BJ (cell line): Measurements from ENCODE around the gene SKAP1. TPM values are rescaled to one million over a fixed set of nuclear protein-coding genes. Genes with fewer than 3 reads are reported as not detected.

Experiments used
- CTCF ChIA-PET: fragments of 350-600 bp; formaldehyde crosslinking; extraction: SDS; loops from one replicate; lab custom pipeline; 2021; ENCODE audit warnings: antibody characterized with exemption, inconsistent platforms; lab: Yijun Ruan, JAX
- POLR2A ChIA-PET: fragments of 300-600 bp; sonication (Branson Sonifier 250); formaldehyde crosslinking; extraction: SDS; loops from one replicate; lab custom pipeline; 2021; ENCODE audit warnings: antibody characterized with exemption; lab: Charles Lee
- DNase-seq: peaks from one replicate; pipeline ENCODE4 v3.0.0-alpha.2; 2011; ENCODE audit warnings: low read depth
- H3K27me3 ChIP-seq: 2 replicates; pipeline ENCODE4 v1.6.0; 2011; ENCODE audit warnings: low read length; ENCODE audit not compliant: control insufficient read depth, insufficient read depth
- H3K36me3 ChIP-seq: 2 replicates; pipeline ENCODE4 v1.5.1; 2011; ENCODE audit warnings: low read length; ENCODE audit not compliant: control insufficient read depth, insufficient read depth
- H3K4me3 ChIP-seq: 2 replicates; pipeline ENCODE4 v1.5.1; 2011; ENCODE audit warnings: low read depth, mild to moderate bottlenecking, control low read depth, low read length
- CTCF ChIP-seq: IDR thresholded peaks from 2 replicates; pipeline ENCODE4 v1.5.1; 2011; ENCODE audit warnings: low read depth, mild to moderate bottlenecking, control low read depth, inconsistent platforms, low read length, moderate library complexity; ENCODE audit not compliant: insufficient read depth
- polyA plus RNA-seq: library from polyadenylated mRNA; depleted of rRNA; stranded (reverse); fragments of >200 nt; gene quantifications from 2 replicates; pipeline ENCODE4 v1.2.3, GENCODE V29; 2011

SKAP1 gene
- polyA plus RNA-seq, 1 experiment: not detected

DNA sequence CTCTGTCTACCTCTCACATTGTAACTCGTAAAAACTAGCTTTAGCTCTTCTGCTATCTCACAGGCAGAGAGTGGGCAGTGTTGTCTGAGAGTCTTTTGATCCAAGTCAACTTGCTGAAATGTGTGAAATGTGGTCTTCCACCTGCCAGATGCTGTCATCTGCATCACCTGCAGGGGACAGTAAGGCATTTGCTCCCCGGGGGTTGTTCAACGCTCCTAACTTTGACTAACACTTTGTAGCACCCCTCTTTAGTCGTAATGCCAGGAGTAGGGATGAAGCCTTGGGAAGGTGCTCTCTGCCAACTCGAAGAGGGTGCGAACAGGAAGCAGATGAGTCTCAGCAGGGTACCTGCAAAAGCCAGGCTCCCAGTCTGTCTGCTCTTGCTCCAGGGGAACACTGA lies 286.4 kb downstream of the SKAP1 start:
- DNase-seq: no peak
- no peak overlapping the region for H3K4me3 ChIP-seq
- CTCF ChIA-PET: interaction anchor here (0.7 kb wide), 1 partner anchor 513 kb away, joined by 3 read pairs; no protein-coding TSS in a partner anchor
- H3K27me3 ChIP-seq: peaks cover 36% of the 10 kb centered on the region
- H3K36me3 ChIP-seq: no peaks in the 10 kb centered on the region
- no peak for TF ChIP-seq CTCF
- POLR2A ChIA-PET: no interaction called here

DNA sequence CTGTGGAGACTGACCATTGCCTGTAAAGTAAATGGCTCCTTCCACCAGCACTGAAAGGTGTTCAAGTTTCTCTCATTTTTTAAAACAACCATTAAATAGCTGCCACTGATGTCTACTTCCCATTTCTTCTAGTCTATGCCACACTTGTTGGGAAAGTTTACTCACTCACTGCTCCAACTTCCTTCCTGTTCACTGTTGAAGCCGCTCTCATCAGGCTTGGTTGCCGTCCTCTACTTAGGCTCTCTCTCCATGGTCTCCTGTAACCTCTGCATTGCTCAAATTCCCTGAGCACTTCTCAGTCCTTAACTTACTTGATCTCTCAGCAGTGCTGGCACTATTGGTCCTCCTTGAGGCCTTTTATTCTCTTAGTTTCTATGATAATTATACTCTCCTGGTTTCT lies 290.1 kb downstream of the SKAP1 start:
- Histone ChIP-seq H3K4me3 (no peak overlapping the region), H3K27me3 (peaks cover 21% of the 10 kb centered on the region), H3K36me3 (no peaks in the 10 kb centered on the region)
- CTCF ChIA-PET: interaction anchor here (1.1 to 1.3 kb wide), 2 partner anchors 10 to 115 kb away, joined by 3 to 4 read pairs; no protein-coding TSS in a partner anchor
- POLR2A ChIA-PET: no interaction called here
- no peak for DNase-seq
- TF ChIP-seq CTCF: no peak

DNA sequence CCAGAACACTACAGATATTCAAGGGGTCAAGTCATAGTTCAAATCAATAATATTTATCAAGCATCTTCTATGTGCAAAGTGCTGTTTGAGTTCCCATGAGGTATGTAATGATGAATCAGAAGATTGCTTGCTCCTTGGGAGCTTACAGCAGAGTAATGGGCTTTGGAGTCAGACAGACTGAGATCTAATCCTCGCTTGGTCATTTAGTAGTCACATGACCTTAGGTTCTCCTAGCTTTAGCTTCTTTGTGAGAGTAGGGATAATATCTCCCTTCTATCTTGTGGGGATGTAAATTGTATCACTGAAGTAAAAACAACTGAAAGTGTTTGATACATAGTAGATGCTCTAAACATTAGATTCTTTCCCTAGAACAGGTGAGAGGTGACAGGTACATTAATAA lies 292.4 kb downstream of the SKAP1 start:
- ChIA-PET POLR2A (no interaction called here), CTCF (interaction anchor here (1.0 to 1.1 kb wide), 2 partner anchors 12 to 481 kb away, joined by 3 read pairs; no protein-coding TSS in a partner anchor)
- H3K27me3 ChIP-seq: peaks cover 13% of the 10 kb centered on the region
- no peak for DNase-seq
- no peak overlapping the region for H3K4me3 ChIP-seq
- no peak for TF ChIP-seq CTCF
- H3K36me3 ChIP-seq: no peaks in the 10 kb centered on the region

GRCh38 chr17:48134912-48135480 lies 295.0 kb downstream of the SKAP1 start:
- Histone ChIP-seq H3K4me3 (no peak overlapping the region), H3K27me3 (peaks cover 7% of the 10 kb centered on the region)
- POLR2A ChIA-PET: no interaction called here

More at GRCh38 chr17:48134912-48135480, 295.0 kb downstream of the SKAP1 start:
- no peak for DNase-seq
- no peaks in the 10 kb centered on the region for H3K36me3 ChIP-seq
- CTCF ChIA-PET: interaction anchor here (1.0 to 8.7 kb wide), 7 partner anchors 9 to 483 kb away, joined by 3 to 74 read pairs (median 4); partner anchors contain the start of gene SNX11
- TF ChIP-seq CTCF: no peak; the same call in 1 of the 2 replicates
